HepG2 (cell line): ENCODE data around the gene IL17RB. TPM values are rescaled to one million over a fixed set of nuclear protein-coding genes. Genes with fewer than 3 reads are reported as not detected.

Experiments
- ATAC-seq: fragments of 200-7000 bp; cut with Tn5 transposase; 3 replicates; pipeline ENCODE4 v1.9.1; 2020; ENCODE audit warnings: mild to moderate bottlenecking, moderate library complexity
- BruUV-seq: library from RNA; stranded (reverse); fragments of 400-500 nt; replicated peaks from 2 replicates; lab custom pipeline; 2021; lab: Mats Ljungman, UMichigan
- CTCF ChIA-PET: fragments of 300-600 bp; formaldehyde crosslinking; extraction: SDS; loops from one replicate; lab custom pipeline; 2021; ENCODE audit warnings: low total read pairs, inconsistent platforms, low intra/inter-chr PET ratio; lab: Yijun Ruan, JAX
- POLR2A ChIA-PET: fragments of 350-600 bp; sonication (Branson Sonifier 250); formaldehyde crosslinking; loops from one replicate; lab custom pipeline; 2020; ENCODE audit warnings: antibody characterized with exemption, inconsistent platforms; lab: Yijun Ruan, JAX
- DNase-seq: peaks from one replicate; pipeline ENCODE4 v3.0.0-alpha.2; 2015; ENCODE audit warnings: low spot score
- FAIRE-seq: peaks from 3 replicates; lab custom pipeline; 2011; peaks lifted over from hg19 to GRCh38; lab: Jason Lieb, UNC
- H2AFZ ChIP-seq: one replicate; pipeline ENCODE4 v1.6.1; 2011; ENCODE audit warnings: low read length, inconsistent platforms
- H3K27ac ChIP-seq: fragments of 300-600 bp; 3 replicates; pipeline ENCODE4 v1.8.0; 2011; ENCODE audit warnings: mixed run types, mild to moderate bottlenecking, mixed read lengths, low read length, inconsistent platforms; ENCODE audit not compliant: insufficient read depth; ENCODE audit errors: extremely low read length
- H3K27me3 ChIP-seq, 2 experiments: fragments of 200-600 bp in 1 of 2; 2 replicates in 1 of 2; 3 replicates in 1 of 2; pipeline versions ENCODE4 v1.6.0 to v1.8.0; 2011; ENCODE audit warnings: low read length in 2 of 2, mild to moderate bottlenecking in 2 of 2, moderate library complexity in 2 of 2, inconsistent platforms in 1 of 2; ENCODE audit not compliant: insufficient read depth in 2 of 2, control insufficient read depth in 1 of 2
- H3K36me3 ChIP-seq, 2 experiments: fragments of 200-600 bp in 1 of 2; replicated peaks in 1 of 2; 2 replicates in 1 of 2; 3 replicates in 1 of 2; pipeline versions ENCODE4 v1.5.1 to v1.8.0; 2011; ENCODE audit warnings: low read length in 2 of 2, inconsistent platforms in 1 of 2; ENCODE audit not compliant: insufficient read depth in 2 of 2, control insufficient read depth in 1 of 2
- H3K4me1 ChIP-seq: 2 replicates; pipeline ENCODE4 v1.5.1; 2012; ENCODE audit warnings: low read length, inconsistent platforms; ENCODE audit not compliant: insufficient read depth
- H3K4me2 ChIP-seq: 2 replicates; pipeline ENCODE4 v1.6.0; 2011; ENCODE audit warnings: low read depth, low read length, inconsistent platforms
- H3K4me3 ChIP-seq, 3 experiments: fragments of 200-600 bp in 1 of 3; sonication (generic), shearing (Covaris generic) in 1 of 3; replicated peaks in 1 of 3; 2 replicates each; pipeline ENCODE4 v1.5.1; 2011 to 2016; ENCODE audit warnings: low read length in 3 of 3, inconsistent platforms in 2 of 3, low read depth in 2 of 3, mild to moderate bottlenecking in 2 of 3, control low read depth in 1 of 3, mixed read lengths in 1 of 3; ENCODE audit not compliant: insufficient read depth in 1 of 3
- H3K79me2 ChIP-seq: one replicate; pipeline ENCODE4 v1.6.1; 2011; ENCODE audit warnings: low read length, inconsistent platforms; ENCODE audit not compliant: insufficient read depth
- H3K9ac ChIP-seq: 2 replicates; pipeline ENCODE4 v1.6.0; 2011; ENCODE audit warnings: mild to moderate bottlenecking, low read depth, low read length, inconsistent platforms; ENCODE audit not compliant: insufficient read depth
- H3K9me3 ChIP-seq: 2 replicates; pipeline ENCODE4 v1.5.1; 2012; ENCODE audit warnings: mild to moderate bottlenecking, low read length
- H4K20me1 ChIP-seq: 2 replicates; pipeline ENCODE4 v1.6.0; 2011; ENCODE audit warnings: inconsistent platforms, mild to moderate bottlenecking, low read length, moderate library complexity; ENCODE audit not compliant: insufficient read depth
- LBX2 ChIP-seq: sonication (generic); formaldehyde crosslinking; IDR thresholded peaks from 2 replicates; pipeline ENCODE4 v1.5.0; 2020; ENCODE audit warnings: missing genetic modification reagents, mild to moderate bottlenecking, borderline replicate concordance
- MTA3 ChIP-seq: sonication (generic); formaldehyde crosslinking; IDR thresholded peaks from 2 replicates; pipeline ENCODE4 v1.4.0; 2020; ENCODE audit warnings: missing genetic modification reagents
- NR2C2 ChIP-seq: sonication (generic); formaldehyde crosslinking; IDR thresholded peaks from 2 replicates; pipeline ENCODE4 v1.4.0; 2020; ENCODE audit warnings: missing genetic modification reagents, mild to moderate bottlenecking, moderate library complexity, borderline replicate concordance
- RFX1 ChIP-seq: fragments of 450-650 bp; IDR thresholded peaks from 2 replicates; pipeline ENCODE4 v1.6.1; 2017
- THYN1 ChIP-seq: sonication (generic); formaldehyde crosslinking; IDR thresholded peaks from 2 replicates; pipeline ENCODE4 v1.8.1; 2023; ENCODE audit warnings: low read depth, mild to moderate bottlenecking, moderate library complexity, missing genetic modification reagents, borderline replicate concordance
- ZNF512 ChIP-seq: sonication (generic); formaldehyde crosslinking; IDR thresholded peaks from 2 replicates; pipeline ENCODE4 v1.4.0; 2020; ENCODE audit warnings: mild to moderate bottlenecking, missing genetic modification reagents
- WGBS: methylation state at CpG from one replicate; pipeline ENCODE4 v1.1.6; 2017; ENCODE audit warnings: low lambda C conversion rate; 5-methylcytosine and 5-hydroxymethylcytosine counted together
- in situ Hi-C: cut with HindIII; loops from 2 replicates; pipeline ENCODE4 v1.10.0; 2017; ENCODE audit warnings: low pct_unique_long_range_greater_than_20kb; ENCODE audit not compliant: extremely low pct_ligation_motif_present
- intact Hi-C: fragments of 100-400 bp; cut with micrococcal nuclease; formaldehyde crosslinking; loops from one replicate; pipeline ENCODE4 v1.10.0; 2022; ENCODE audit not compliant: unreplicated experiment
- polyA plus RNA-seq, 8 experiments: library from polyadenylated mRNA; depleted of rRNA in 3 of 8; stranded (reverse) in 7 of 8; unstranded in 1 of 8; fragments of >200 nt; fragmentation: Illumina TruSeq in 4 of 8; extraction: Trizol in 4 of 8; gene quantifications; 2 replicates each; pipeline versions ENCODE4 v1.2.1 to v1.2.3, GENCODE V29; 2011 to 2016; ENCODE audit warnings: low read depth in 4 of 8, missing spikeins in 1 of 8, mixed read lengths in 1 of 8; ENCODE audit not compliant: insufficient read depth in 1 of 8
- total RNA-seq, 5 experiments: library from RNA; depleted of rRNA; stranded (reverse); fragments of >200 nt; fragmentation: Illumina TruSeq; extraction: Trizol; gene quantifications; 2 replicates each; pipeline ENCODE4 v1.2.3, GENCODE V29; 2016; ENCODE audit warnings: low read depth in 1 of 5
- TF ChIP-seq, protein P1 (sequence below): sonication (generic); formaldehyde crosslinking; IDR thresholded peaks from 2 replicates; pipeline ENCODE4 v1.4.0; 2020; ENCODE audit warnings: missing genetic modification reagents, mild to moderate bottlenecking, borderline replicate concordance

The IL17RB gene
- total and polyA plus RNA-seq, 2 of the 13 experiments (the other 11 are each of a cell fraction or from before 2014, with no cell fraction given) = 130 to 190 TPM

- intact Hi-C loops = no loop called here
- POLR2A ChIA-PET = no interaction called here
These were observed 56.3 kb downstream of the IL17RB start for GRCh38 chr3:53902711-53903110.

More at GRCh38 chr3:53902711-53903110, 56.3 kb downstream of the IL17RB start:
- Histone ChIP-seq H3K27me3 (peaks cover under 1 to 2% of the 10 kb centered on the region in 2 experiments; a peak in 1 of 5 replicates), H3K9ac (no peak overlapping the region), H3K27ac (no peak overlapping the region), H3K9me3 (no peaks in the 10 kb centered on the region), H3K36me3 (no peaks in the 10 kb centered on the region), H3K4me2 (no peak overlapping the region), H3K4me3 (no peak overlapping the region), H2AFZ (no peak overlapping the region), H4K20me1 (no peaks in the 10 kb centered on the region), H3K79me2 (no peaks in the 10 kb centered on the region), H3K4me1 (no peaks in the 10 kb centered on the region)
- WGBS = 16% methylated on average over 5 of the region's 5 CpGs
- DNase-seq (no peak), ATAC-seq (no peak), FAIRE-seq (no peak)
- BruUV-seq = no TSS peak
- TF ChIP-seq RFX1 = no peak
- no peak for TF ChIP-seq NR2C2 (CRISPR knock-in tag)
- TF ChIP-seq MTA3 = no peak
- TF ChIP-seq, protein P1, sequence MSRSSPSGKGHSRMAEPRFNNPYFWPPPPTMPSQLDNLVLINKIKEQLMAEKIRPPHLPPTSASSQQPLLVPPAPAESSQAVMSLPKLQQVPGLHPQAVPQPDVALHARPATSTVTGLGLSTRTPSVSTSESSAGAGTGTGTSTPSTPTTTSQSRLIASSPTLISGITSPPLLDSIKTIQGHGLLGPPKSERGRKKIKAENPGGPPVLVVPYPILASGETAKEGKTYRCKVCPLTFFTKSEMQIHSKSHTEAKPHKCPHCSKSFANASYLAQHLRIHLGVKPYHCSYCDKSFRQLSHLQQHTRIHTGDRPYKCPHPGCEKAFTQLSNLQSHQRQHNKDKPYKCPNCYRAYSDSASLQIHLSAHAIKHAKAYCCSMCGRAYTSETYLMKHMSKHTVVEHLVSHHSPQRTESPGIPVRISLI (CRISPR knock-in tag) = no peak
- no peak for TF ChIP-seq THYN1 (CRISPR knock-in tag)
- no peak for TF ChIP-seq LBX2 (CRISPR knock-in tag)
- TF ChIP-seq ZNF512 (CRISPR knock-in tag) = no peak
- in situ Hi-C loops = no loop called here
- CTCF ChIA-PET = no interaction called here
